ENCODE measurements around the gene MACROD2. TPM values are rescaled to one million over a fixed set of nuclear protein-coding genes. Genes with fewer than 3 reads are reported as not detected.

Gene MACROD2
- total RNA-seq, 2 donors from 2014 or later, result 0.95 to 4.2 TPM

GRCh38 chr20:14404515-14404914 is 409.2 kb downstream of the MACROD2 start:
- Histone ChIP-seq H3K9me3 (no peaks in the 10 kb centered on the region), H3K4me1 (ENCODE audit: control insufficient read depth in 1 of 2, low read depth in 2 of 2) (no peaks in the 10 kb centered on the region), H3K27ac (no peak overlapping the region), H3K36me3 (no peaks in the 10 kb centered on the region), H3K27me3 (replicated peaks; ENCODE audit: insufficient read depth) (no peaks in the 10 kb centered on the region), H3K4me3 (no peak overlapping the region)
- TF ChIP-seq CTCF (IDR thresholded peaks at IDR 0.05), result no peak
- ATAC-seq (ENCODE audit: insufficient number of reproducible peaks, low FRiP score, low read depth) (no peak), DNase-seq (ENCODE audit: low spot score) (no peak)

- no peaks in the 10 kb centered on the region for H3K9me3 ChIP-seq
- no peaks in the 10 kb centered on the region for H3K4me1 ChIP-seq (ENCODE audit: control insufficient read depth in 1 of 2, low read depth in 2 of 2)
- no peaks in the 10 kb centered on the region for H3K27me3 ChIP-seq (replicated peaks; ENCODE audit: insufficient read depth)
- no peak overlapping the region for H3K4me3 ChIP-seq
- TF ChIP-seq CTCF (IDR thresholded peaks at IDR 0.05), result no peak
- DNase-seq (ENCODE audit: low spot score), result no peak
- H3K36me3 ChIP-seq, result no peaks in the 10 kb centered on the region
- ATAC-seq (ENCODE audit: insufficient number of reproducible peaks, low FRiP score, low read depth), result no peak
- no peak overlapping the region for H3K27ac ChIP-seq
Observed at GRCh38 chr20:14406495-14406894, 411.2 kb downstream of the MACROD2 start.

GRCh38 chr20:14407336-14407735 is 412.0 kb downstream of the MACROD2 start:
- Histone ChIP-seq H3K4me1 (ENCODE audit: control insufficient read depth in 1 of 2, low read depth in 2 of 2) (no peaks in the 10 kb centered on the region), H3K4me3 (no peak overlapping the region), H3K27ac (no peak overlapping the region), H3K9me3 (no peaks in the 10 kb centered on the region), H3K36me3 (no peaks in the 10 kb centered on the region), H3K27me3 (replicated peaks; ENCODE audit: insufficient read depth) (no peaks in the 10 kb centered on the region)
- ATAC-seq (ENCODE audit: insufficient number of reproducible peaks, low FRiP score, low read depth) (no peak), DNase-seq (ENCODE audit: low spot score) (no peak)
- no peak for TF ChIP-seq CTCF (IDR thresholded peaks at IDR 0.05)

- Histone ChIP-seq H3K4me3 (no peak overlapping the region), H3K27ac (no peak overlapping the region), H3K9me3 (no peaks in the 10 kb centered on the region), H3K27me3 (replicated peaks; ENCODE audit: insufficient read depth) (no peaks in the 10 kb centered on the region), H3K36me3 (no peaks in the 10 kb centered on the region), H3K4me1 (ENCODE audit: control insufficient read depth in 1 of 2, low read depth in 2 of 2) (no peaks in the 10 kb centered on the region)
- TF ChIP-seq CTCF (IDR thresholded peaks at IDR 0.05), result no peak
- ATAC-seq (ENCODE audit: insufficient number of reproducible peaks, low FRiP score, low read depth) (no peak), DNase-seq (ENCODE audit: low spot score) (no peak)
Observed at GRCh38 chr20:14410869-14411555, 415.7 kb downstream of the MACROD2 start.

- no peak for ATAC-seq (ENCODE audit: insufficient number of reproducible peaks, low FRiP score, low read depth)
- Histone ChIP-seq H3K27ac (no peak overlapping the region), H3K4me1 (ENCODE audit: control insufficient read depth in 1 of 2, low read depth in 2 of 2) (no peaks in the 10 kb centered on the region), H3K9me3 (no peaks in the 10 kb centered on the region), H3K36me3 (no peaks in the 10 kb centered on the region), H3K4me3 (no peak overlapping the region), H3K27me3 (replicated peaks; ENCODE audit: insufficient read depth) (no peaks in the 10 kb centered on the region)
- DNase-seq (ENCODE audit: low spot score), result no peak
- TF ChIP-seq CTCF (IDR thresholded peaks at IDR 0.05), result no peak
Observed at GRCh38 chr20:14412065-14412681, 416.9 kb downstream of the MACROD2 start.
